ENCODE data around the gene BMERB1. TPM values are rescaled to one million over a fixed set of nuclear protein-coding genes. Genes with fewer than 3 reads are reported as not detected.
"Not testable (repeated sequence)": the region's sequence is repeated elsewhere in the genome, so short reads cannot be mapped to it uniquely, and the experiment has no call there.

The BMERB1 gene
- total RNA-seq, 1 donor from 2014 or later, result 26.4 TPM

- TF ChIP-seq CTCF (conservative IDR thresholded peaks at IDR 0.05), result no peak
- Mint-ChIP-seq H3K4me1 (ENCODE audit: unreplicated experiment) (peaks cover 8% of the 10 kb centered on the region), H3K36me3 (peaks cover 4% of the 10 kb centered on the region), H3K27me3 (no peaks in the 10 kb centered on the region), H3K27ac (no peak overlapping the region), H3K9me3 (no peaks in the 10 kb centered on the region), H3K4me3 (no peak overlapping the region)
- no peak for DNase-seq (ENCODE audit: extremely low spot score, unreplicated experiment)
Measured at GRCh38 chr16:15566095-15566494, 131.7 kb downstream of the BMERB1 start.

- peaks cover 4% of the 10 kb centered on the region for H3K36me3 Mint-ChIP-seq
- no peak overlapping the region for H3K4me3 Mint-ChIP-seq
- H3K9me3 Mint-ChIP-seq, result no peaks in the 10 kb centered on the region
- H3K27me3 Mint-ChIP-seq, result no peaks in the 10 kb centered on the region
- no peak overlapping the region for H3K27ac Mint-ChIP-seq
- no peak for DNase-seq (ENCODE audit: extremely low spot score, unreplicated experiment)
- no peak for TF ChIP-seq CTCF (conservative IDR thresholded peaks at IDR 0.05)
- H3K4me1 Mint-ChIP-seq (ENCODE audit: unreplicated experiment), result peaks cover 8% of the 10 kb centered on the region
Measured at GRCh38 chr16:15567823-15568222, 133.4 kb downstream of the BMERB1 start.

GRCh38 chr16:15570666-15571065 is 136.3 kb downstream of the BMERB1 start:
- not testable (repeated sequence) for H3K36me3 Mint-ChIP-seq; H3K27ac Mint-ChIP-seq; H3K4me1 Mint-ChIP-seq (ENCODE audit: unreplicated experiment); H3K9me3 Mint-ChIP-seq; H3K27me3 Mint-ChIP-seq; DNase-seq (ENCODE audit: extremely low spot score, unreplicated experiment); H3K4me3 Mint-ChIP-seq

GRCh38 chr16:15571557-15571956 is 137.2 kb downstream of the BMERB1 start:
- H3K4me3 Mint-ChIP-seq, result no peak overlapping the region
- H3K27me3 Mint-ChIP-seq, result no peaks in the 10 kb centered on the region
- H3K9me3 Mint-ChIP-seq, result no peaks in the 10 kb centered on the region
- DNase-seq (ENCODE audit: extremely low spot score, unreplicated experiment), result no peak
- TF ChIP-seq CTCF (conservative IDR thresholded peaks at IDR 0.05), result no peak
- H3K4me1 Mint-ChIP-seq (ENCODE audit: unreplicated experiment), result no peaks in the 10 kb centered on the region
- H3K36me3 Mint-ChIP-seq, result no peaks in the 10 kb centered on the region
- no peak overlapping the region for H3K27ac Mint-ChIP-seq

- no peak overlapping the region for H3K4me3 Mint-ChIP-seq
- H3K4me1 Mint-ChIP-seq (ENCODE audit: unreplicated experiment), result no peaks in the 10 kb centered on the region
- H3K9me3 Mint-ChIP-seq, result no peaks in the 10 kb centered on the region
- no peaks in the 10 kb centered on the region for H3K27me3 Mint-ChIP-seq
- peaks cover 4% of the 10 kb centered on the region for H3K36me3 Mint-ChIP-seq
- no peak for DNase-seq (ENCODE audit: extremely low spot score, unreplicated experiment)
- no peak overlapping the region for H3K27ac Mint-ChIP-seq
- no peak for TF ChIP-seq CTCF (conservative IDR thresholded peaks at IDR 0.05)
Measured at GRCh38 chr16:15572329-15573001, 138.1 kb downstream of the BMERB1 start.

- Mint-ChIP-seq H3K27me3 (no peaks in the 10 kb centered on the region), H3K36me3 (peaks cover 4% of the 10 kb centered on the region), H3K4me1 (ENCODE audit: unreplicated experiment) (no peaks in the 10 kb centered on the region), H3K9me3 (no peaks in the 10 kb centered on the region), H3K4me3 (no peak overlapping the region), H3K27ac (no peak overlapping the region)
- no peak for DNase-seq (ENCODE audit: extremely low spot score, unreplicated experiment)
- TF ChIP-seq CTCF (conservative IDR thresholded peaks at IDR 0.05), result no peak
Measured at GRCh38 chr16:15573274-15573895, 139.0 kb downstream of the BMERB1 start.

- H3K36me3 Mint-ChIP-seq; H3K4me1 Mint-ChIP-seq (ENCODE audit: unreplicated experiment); DNase-seq (ENCODE audit: extremely low spot score, unreplicated experiment); H3K27me3 Mint-ChIP-seq; H3K27ac Mint-ChIP-seq; H3K9me3 Mint-ChIP-seq; H3K4me3 Mint-ChIP-seq: not testable (repeated sequence)
Measured at GRCh38 chr16:15573896-15574613, 139.7 kb downstream of the BMERB1 start.
